ENCODE results near the gene NRAP.

- TF ChIP-seq CTCF (conservative IDR thresholded peaks at IDR 0.05 in 1 of 2, IDR thresholded peaks at IDR 0.05 in 1 of 2; ENCODE audit: extremely low read depth in 1 of 2, insufficient read depth in 1 of 2, low read depth in 1 of 2, low read length in 2 of 2) (no peak), EZH2 (IDR thresholded peaks at IDR 0.05; ENCODE audit: borderline replicate concordance, low read length) (no peak)
Measured at GRCh38 chr10:113709221-113709838, 45.5 kb upstream of the NRAP start.
